Heart right ventricle (tissue), 16 donors: ENCODE measurements around the gene TBX15. TPM values are rescaled to one million over a fixed set of nuclear protein-coding genes. Genes with fewer than 3 reads are reported as not detected.

ENCODE experiments used
- ATAC-seq, 8 donors: fragments of 200-7000 bp; cut with Tn5 transposase; one replicate each; pipeline ENCODE4 v1.9.1; 2020; ENCODE audit warnings: mild to moderate bottlenecking in 8 of 8, moderate library complexity in 8 of 8, moderate number of reproducible peaks in 1 of 8
- DNase-seq, 2 donors: peaks; one replicate each; pipeline ENCODE4 v3.0.0-alpha.2; 2020
- H3K27ac ChIP-seq, 10 donors: fragments of 200-600 bp; sonication (generic) in 2 of 10; one replicate each; pipeline versions ENCODE4 v1.5.0 to v1.8.0; 2020 to 2022; ENCODE audit warnings: mild to moderate bottlenecking in 3 of 10
- H3K27me3 ChIP-seq, 7 donors: fragments of 200-600 bp; one replicate each; pipeline ENCODE4 v1.8.0; 2021 to 2022; ENCODE audit warnings: mild to moderate bottlenecking in 2 of 7
- H3K36me3 ChIP-seq, 9 donors: fragments of 200-600 bp; sonication (generic) in 1 of 9; one replicate each; pipeline versions ENCODE4 v1.5.0 to v1.8.0; 2020 to 2022; ENCODE audit warnings: mild to moderate bottlenecking in 2 of 9
- H3K4me1 ChIP-seq, 9 donors: fragments of 200-600 bp; sonication (generic) in 1 of 9; one replicate each; pipeline versions ENCODE4 v1.5.0 to v1.8.0; 2020 to 2022; ENCODE audit warnings: mild to moderate bottlenecking in 4 of 9
- H3K4me3 ChIP-seq, 10 donors: fragments of 200-600 bp; sonication (generic) in 2 of 10; one replicate each; pipeline versions ENCODE4 v1.5.0 to v1.8.0; 2020 to 2022; ENCODE audit warnings: mild to moderate bottlenecking in 7 of 10, moderate library complexity in 2 of 10
- H3K9me3 ChIP-seq, 11 donors: fragments of 200-600 bp in 10 of 11; sonication (generic) in 2 of 11; one replicate each; pipeline versions ENCODE4 v1.5.0 to v1.8.0; 2013 to 2022; ENCODE audit warnings: mild to moderate bottlenecking in 2 of 11, control low read depth in 1 of 11, moderate library complexity in 1 of 11
- CTCF ChIP-seq, 9 donors: fragments of 200-600 bp; sonication (generic) in 2 of 9; IDR thresholded peaks; one replicate each; pipeline versions ENCODE4 v1.5.0 to v1.8.0; 2021 to 2022; ENCODE audit warnings: antibody characterized with exemption in 9 of 9, mild to moderate bottlenecking in 5 of 9, moderate library complexity in 1 of 9
- WGBS, 2 donors: extraction: QIAGEN DNeasy Blood & Tissue Kit; methylation state at CpG; one replicate each; pipeline ENCODE4 v1.1.7; 2013; ENCODE audit warnings: inconsistent platforms in 1 of 2; 5-methylcytosine and 5-hydroxymethylcytosine counted together
- intact Hi-C, 10 donors: fragments of 100-400 bp; cut with DNase I; formaldehyde crosslinking; loops; one replicate each; pipeline versions ENCODE4 v1.11.1 to v1.14.2; 2022
- polyA plus RNA-seq, 2 donors: library from polyadenylated mRNA; stranded (reverse); fragments of 200-250 nt; gene quantifications; one replicate each; pipeline ENCODE4 v1.2.3, GENCODE V29; 2013
- total RNA-seq, 10 donors: library from RNA; stranded (reverse); fragmentation: NEBNext Ultra II Directional in 3 of 10; extraction: Animal tissue kit (Norgen Biotek cat#: 25700) in 3 of 10; gene quantifications; one replicate each; pipeline versions ENCODE4 v1.2.1 to v1.2.4, GENCODE V29; 2021 to 2023
- donor health status: Arrhythmogenic right ventricular cardiomyopathy.
- donor health status: ischemic (EF 13 %, LVEDD 7.1; RV severe dilation, severe dysfunction).
- donor health status: healthy with polysubstance abuse.
- donor health status: DM: no; HTN: yes; CAD: no.
- donor health status: DM: no; HTN: no; CAD: no.
- donor health status: ischemic (EF 25% LVEDD 6.9; RV normal size, moderate dysfunction).
- donor health status: ischemic (EF 25% LVEDD 5.7; RV mildly dilated, moderate dysfunction).
- donor health status: healthy.
- donor health status: DM: yes; HTN: yes; CAD: no.
- donor health status: Ischemic cardiomyopathy.
- donor health status: ischemic (EF 35%, LVEDD 5.7; RV mildly dilated, moderate dysfunction).
- donor health status: nonischemic (EF 11% LVEDD 7.7; RV severe dilation, severe dysfunction).
- donor health status: DM: yes; HTN: yes; CAD: no.
- donor health status: PGD.
- donor health status: ischemic (EF 29% LVEDD 5.4; RV normal size, mild dysfunction).
- donor health status: nonischemic (EF 23%, LVEDD 6.1; RV moderate dilation, normal function).

TBX15 gene
- total and polyA plus RNA-seq, 12 donors: 0.18 to 1.1 (median 0.47) TPM

GRCh38 chr1:119002028-119002686 lies 14.0 kb upstream of the TBX15 start:
- Histone ChIP-seq H3K36me3 (no peaks in the 10 kb centered on the region), H3K4me3 (no peak overlapping the region), H3K9me3 (no peaks in the 10 kb centered on the region), H3K4me1 (peaks cover 2 to 31% (median 23%) of the 10 kb centered on the region in 9 donors), H3K27ac (no peak overlapping the region), H3K27me3 (peaks cover 22 to 99% (median 98%) of the 10 kb centered on the region in 7 donors)
- intact Hi-C loops: loop anchor here in 2 of 10 donors (1.0 to 10.0 kb wide), 2 partner anchors 15 to 847 kb away; no protein-coding TSS in a partner anchor
- ATAC-seq: peak in 3 of 8 donors; percentile 38 to 75 (median 42)
- no peak for TF ChIP-seq CTCF (IDR thresholded peaks at IDR 0.05)
- WGBS, 2 donors: 13 to 17% methylated on average over 16 of the region's 16 CpGs
- no peak for DNase-seq

GRCh38 chr1:119001181-119002027 lies 13.3 kb upstream of the TBX15 start:
- DNase-seq (no peak), ATAC-seq (peak in 5 of 8 donors; percentile 35 to 57 (median 47))
- intact Hi-C loops: loop anchor here in 2 of 10 donors (1.0 to 10.0 kb wide), 2 partner anchors 14 to 847 kb away; no protein-coding TSS in a partner anchor
- TF ChIP-seq CTCF (IDR thresholded peaks at IDR 0.05): no peak
- 4% methylated on average over 48 to 49 of the region's 49 CpGs for WGBS, 2 donors
- H3K4me3 ChIP-seq: peak overlapping the region in 9 of 10 donors; percentile 7 to 46 (median 37)
- H3K27ac ChIP-seq: no peak overlapping the region
- H3K27me3 ChIP-seq: peaks cover 16 to 99% (median 98%) of the 10 kb centered on the region in 7 donors
- no peaks in the 10 kb centered on the region for H3K9me3 ChIP-seq
- no peaks in the 10 kb centered on the region for H3K36me3 ChIP-seq
- peaks cover under 1 to 24% (median 15%) of the 10 kb centered on the region in 9 donors for H3K4me1 ChIP-seq

- ATAC-seq: peak in 3 of 8 donors; percentile 31 to 49 (median 37)
- no peaks in the 10 kb centered on the region for H3K36me3 ChIP-seq
- 3% methylated on average over 44 of the region's 44 CpGs for WGBS, 2 donors
- peak overlapping the region; percentile 7 to 46 (median 36) for H3K4me3 ChIP-seq
- H3K27ac ChIP-seq: no peak overlapping the region
- peaks cover 10 to 99% (median 98%) of the 10 kb centered on the region in 7 donors for H3K27me3 ChIP-seq
- no peaks in the 10 kb centered on the region for H3K9me3 ChIP-seq
- intact Hi-C loops: loop anchor here in 1 of 10 donors (10.0 kb wide), 1 partner anchor 846 kb away; no protein-coding TSS in a partner anchor
- no peak for TF ChIP-seq CTCF (IDR thresholded peaks at IDR 0.05)
- DNase-seq: peak in 1 of 2 donors; percentile 20
- H3K4me1 ChIP-seq: peaks cover 0 to 24% (median 15%) of the 10 kb centered on the region in 9 donors
Measured at GRCh38 chr1:119000371-119001180, 12.4 kb upstream of the TBX15 start.
